Mucosa of stomach (tissue), 1 donor: ENCODE data around the gene UNC119B.

Experiments
- H3K27me3 ChIP-seq: one replicate; pipeline ENCODE4 v1.7.0; 2013; ENCODE audit warnings: mild to moderate bottlenecking, low read length; ENCODE audit not compliant: control insufficient read depth, insufficient read depth
- H3K36me3 ChIP-seq: one replicate; pipeline ENCODE4 v1.7.0; 2013; ENCODE audit warnings: low read length; ENCODE audit not compliant: control insufficient read depth, insufficient read depth
- H3K4me1 ChIP-seq: one replicate; pipeline ENCODE4 v1.7.0; 2013; ENCODE audit warnings: mild to moderate bottlenecking, low read length; ENCODE audit not compliant: control insufficient read depth, insufficient read depth
- H3K4me3 ChIP-seq: one replicate; pipeline ENCODE4 v1.7.0; 2013; ENCODE audit warnings: low read length
- H3K9ac ChIP-seq: one replicate; pipeline ENCODE4 v1.7.0; 2013; ENCODE audit warnings: mild to moderate bottlenecking, low read length, moderate library complexity
- H3K9me3 ChIP-seq: one replicate; pipeline ENCODE4 v1.7.0; 2013; ENCODE audit warnings: mild to moderate bottlenecking, low read length, moderate library complexity; ENCODE audit not compliant: control insufficient read depth
- donor health status: Pancreatic carcinoma.

UNC119B gene

GRCh38 chr12:120690978-120691377, 19.3 kb upstream of the UNC119B start:
- Histone ChIP-seq H3K4me1 (peaks cover 32% of the 10 kb centered on the region), H3K9ac (no peak overlapping the region), H3K27me3 (no peaks in the 10 kb centered on the region), H3K36me3 (no peaks in the 10 kb centered on the region), H3K9me3 (no peaks in the 10 kb centered on the region), H3K4me3 (no peak overlapping the region)

GRCh38 chr12:120692524-120693033, 17.7 kb upstream of the UNC119B start:
- Histone ChIP-seq H3K4me1 (peaks cover 32% of the 10 kb centered on the region), H3K9ac (no peak overlapping the region), H3K36me3 (no peaks in the 10 kb centered on the region), H3K27me3 (no peaks in the 10 kb centered on the region), H3K9me3 (no peaks in the 10 kb centered on the region), H3K4me3 (no peak overlapping the region)

DNA sequence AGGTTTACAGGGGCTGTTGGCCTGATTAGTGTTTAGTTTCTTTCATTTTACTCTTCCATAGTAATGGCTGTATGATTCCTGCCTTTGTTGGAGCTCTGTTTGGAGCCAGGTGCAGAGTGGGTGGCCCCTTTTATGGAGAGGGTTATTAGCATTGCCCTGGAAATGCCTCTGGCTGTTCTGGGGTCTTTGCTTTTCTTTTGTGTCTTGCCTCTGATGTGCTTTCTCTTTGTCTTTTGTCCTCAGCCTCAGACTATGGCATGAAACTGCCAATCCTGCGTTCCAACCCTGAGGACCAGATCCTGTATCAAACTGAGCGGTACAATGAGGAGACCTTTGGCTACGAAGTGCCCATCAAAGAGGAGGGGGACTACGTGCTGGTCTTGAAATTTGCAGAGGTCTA, 16.4 kb upstream of the UNC119B start:
- no peaks in the 10 kb centered on the region for H3K9me3 ChIP-seq
- H3K27me3 ChIP-seq = no peaks in the 10 kb centered on the region
- H3K4me1 ChIP-seq = peaks cover 25% of the 10 kb centered on the region
- no peak overlapping the region for H3K9ac ChIP-seq
- peaks cover 7% of the 10 kb centered on the region for H3K36me3 ChIP-seq
- no peak overlapping the region for H3K4me3 ChIP-seq

DNA sequence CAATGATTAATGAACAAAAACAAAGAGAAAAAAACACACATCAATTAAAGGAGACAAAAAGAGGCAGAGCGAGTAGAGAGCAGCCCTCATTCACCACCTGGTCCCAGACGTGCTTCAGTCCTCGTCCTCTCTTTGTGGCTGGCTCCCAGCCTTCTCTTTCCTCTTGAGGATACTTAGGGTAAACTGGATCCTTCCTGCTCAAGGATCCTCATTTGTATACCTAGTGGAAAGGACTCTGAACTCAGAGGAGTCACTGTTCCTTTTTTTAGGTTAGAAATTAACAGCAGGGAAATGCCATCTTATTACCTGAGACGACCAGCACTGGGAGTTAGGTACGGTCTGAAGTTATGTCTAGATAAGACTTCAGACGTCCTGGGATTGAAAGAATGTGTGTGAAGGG, 13.6 kb upstream of the UNC119B start:
- Histone ChIP-seq H3K4me3 (no peak overlapping the region), H3K4me1 (peaks cover 10% of the 10 kb centered on the region), H3K9me3 (no peaks in the 10 kb centered on the region), H3K9ac (no peak overlapping the region), H3K27me3 (no peaks in the 10 kb centered on the region), H3K36me3 (peaks cover 7% of the 10 kb centered on the region)

GRCh38 chr12:120697344-120697743, 12.9 kb upstream of the UNC119B start:
- H3K9me3 ChIP-seq = no peaks in the 10 kb centered on the region
- no peaks in the 10 kb centered on the region for H3K27me3 ChIP-seq
- H3K4me1 ChIP-seq = peaks cover 6% of the 10 kb centered on the region
- peaks cover 7% of the 10 kb centered on the region for H3K36me3 ChIP-seq
- no peak overlapping the region for H3K4me3 ChIP-seq
- no peak overlapping the region for H3K9ac ChIP-seq

GRCh38 chr12:120698665-120699064, 11.6 kb upstream of the UNC119B start:
- Histone ChIP-seq H3K27me3 (no peaks in the 10 kb centered on the region), H3K4me3 (no peak overlapping the region), H3K9me3 (no peaks in the 10 kb centered on the region), H3K36me3 (peaks cover 7% of the 10 kb centered on the region), H3K9ac (no peak overlapping the region), H3K4me1 (no peaks in the 10 kb centered on the region)

GRCh38 chr12:120699553-120699952, 10.7 kb upstream of the UNC119B start:
- H3K27me3 ChIP-seq = no peaks in the 10 kb centered on the region
- no peaks in the 10 kb centered on the region for H3K4me1 ChIP-seq
- no peaks in the 10 kb centered on the region for H3K9me3 ChIP-seq
- H3K9ac ChIP-seq = no peak overlapping the region
- no peak overlapping the region for H3K4me3 ChIP-seq
- H3K36me3 ChIP-seq = peaks cover 7% of the 10 kb centered on the region

GRCh38 chr12:120700886-120701285, 9.4 kb upstream of the UNC119B start:
- Histone ChIP-seq H3K27me3 (no peaks in the 10 kb centered on the region), H3K4me3 (no peak overlapping the region), H3K4me1 (no peaks in the 10 kb centered on the region), H3K9me3 (no peaks in the 10 kb centered on the region), H3K9ac (no peak overlapping the region), H3K36me3 (peaks cover 7% of the 10 kb centered on the region)

DNA sequence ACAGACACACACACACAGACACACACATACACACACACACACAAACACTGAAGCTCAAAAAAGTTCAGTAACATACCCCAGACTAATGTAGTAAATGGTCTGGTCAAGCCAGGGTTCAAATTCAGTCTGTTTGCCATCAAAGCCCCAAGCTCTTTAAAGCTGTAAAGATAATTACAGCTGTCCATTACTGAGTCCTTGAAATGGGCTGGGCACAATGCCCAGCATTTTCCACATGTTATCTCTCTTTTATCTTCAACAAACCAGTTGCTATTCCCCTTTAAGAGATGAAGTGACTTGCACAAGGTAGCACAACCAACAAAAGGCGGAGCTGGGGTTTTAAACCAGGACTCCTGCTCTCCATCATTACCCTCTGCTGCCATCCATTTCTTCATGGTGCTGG, 7.6 kb upstream of the UNC119B start:
- H3K4me1 ChIP-seq = no peaks in the 10 kb centered on the region

GRCh38 chr12:120703311-120703942, 6.8 kb upstream of the UNC119B start:
- H3K4me3 ChIP-seq = no peak overlapping the region
- no peaks in the 10 kb centered on the region for H3K9me3 ChIP-seq
- H3K36me3 ChIP-seq = no peaks in the 10 kb centered on the region
- H3K4me1 ChIP-seq = no peaks in the 10 kb centered on the region
- no peak overlapping the region for H3K9ac ChIP-seq
- H3K27me3 ChIP-seq = no peaks in the 10 kb centered on the region

More for the DNA sequence above, 7.6 kb upstream of the UNC119B start:
- H3K9ac ChIP-seq = no peak overlapping the region
- no peaks in the 10 kb centered on the region for H3K9me3 ChIP-seq
- H3K4me3 ChIP-seq = no peak overlapping the region
- H3K36me3 ChIP-seq = peaks cover 7% of the 10 kb centered on the region
- H3K27me3 ChIP-seq = no peaks in the 10 kb centered on the region

DNA sequence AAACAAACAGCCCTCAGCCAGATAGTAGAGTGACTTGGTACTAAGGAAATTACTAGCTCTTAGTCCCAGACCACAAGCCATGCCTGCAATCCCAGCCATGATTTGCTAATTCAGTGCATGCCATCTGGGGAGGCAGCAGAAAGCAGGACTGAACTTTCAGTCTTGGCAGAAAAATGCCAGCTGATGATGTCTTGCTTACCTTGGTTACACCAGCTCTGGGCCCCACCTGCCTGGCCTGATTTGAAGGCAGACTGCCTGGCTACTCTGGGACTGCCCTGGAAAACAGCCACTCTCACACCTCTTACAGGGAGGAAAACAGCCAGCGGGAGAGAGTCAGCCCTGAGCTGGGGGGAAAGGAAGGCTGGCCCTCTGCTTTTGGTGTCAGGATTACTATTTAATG, 4.6 kb upstream of the UNC119B start:
- Histone ChIP-seq H3K4me1 (peaks cover 5% of the 10 kb centered on the region), H3K36me3 (no peaks in the 10 kb centered on the region), H3K9me3 (no peaks in the 10 kb centered on the region), H3K9ac (no peak overlapping the region), H3K27me3 (no peaks in the 10 kb centered on the region), H3K4me3 (no peak overlapping the region)

DNA sequence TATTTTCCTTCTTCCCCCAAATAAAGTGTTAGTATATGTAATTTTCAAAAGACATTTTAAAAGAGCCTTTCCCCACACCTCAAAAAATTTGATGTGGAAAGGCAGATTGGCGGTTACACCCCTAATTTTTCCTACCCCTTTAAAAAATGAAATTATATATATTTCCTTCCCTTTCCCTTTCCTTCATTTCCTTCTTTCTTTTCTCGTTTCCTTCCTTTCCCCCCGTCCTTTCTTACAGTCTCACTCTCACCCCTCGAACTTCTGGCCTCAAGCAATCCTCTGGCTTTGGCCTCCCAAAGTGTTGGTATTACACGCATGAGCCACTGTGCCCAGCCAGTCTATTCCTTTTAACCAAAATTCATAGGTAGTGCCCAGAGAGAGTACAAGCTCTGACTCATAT, 4.2 kb upstream of the UNC119B start:
- H3K9me3 ChIP-seq = no peaks in the 10 kb centered on the region
- H3K9ac ChIP-seq = no peak overlapping the region
- H3K36me3 ChIP-seq = no peaks in the 10 kb centered on the region

GRCh38 chr12:120708651-120709050, 1.6 kb upstream of the UNC119B start:
- Histone ChIP-seq H3K4me1 (peaks cover 14% of the 10 kb centered on the region), H3K4me3 (no peak overlapping the region), H3K9ac (no peak overlapping the region), H3K9me3 (no peaks in the 10 kb centered on the region), H3K36me3 (no peaks in the 10 kb centered on the region), H3K27me3 (no peaks in the 10 kb centered on the region)

More for the DNA sequence above, 4.2 kb upstream of the UNC119B start:
- H3K27me3 ChIP-seq = no peaks in the 10 kb centered on the region
- H3K4me1 ChIP-seq = peaks cover 6% of the 10 kb centered on the region
- H3K4me3 ChIP-seq = no peak overlapping the region
